HCT116 (cell line): ENCODE measurements around the gene FOXB1. TPM values are rescaled to one million over a fixed set of nuclear protein-coding genes. Genes with fewer than 3 reads are reported as not detected.

Experiments
- ATAC-seq: fragments of 200-7000 bp; cut with Tn5 transposase; 2 replicates; pipeline ENCODE4 v1.9.1; 2020; ENCODE audit warnings: mild to moderate bottlenecking, moderate library complexity
- BruUV-seq: library from RNA; stranded (reverse); fragments of 400-500 nt; replicated peaks from 2 replicates; lab custom pipeline; 2021; lab: Mats Ljungman, UMichigan
- CTCF ChIA-PET: fragments of 300-600 bp; sonication (Branson Sonifier 250); formaldehyde crosslinking; loops from one replicate; lab custom pipeline; 2021; ENCODE audit warnings: antibody characterized with exemption; lab: Charles Lee
- POLR2A ChIA-PET: fragments of 300-600, 350-600 bp; sonication (Branson Sonifier 250); formaldehyde crosslinking; loops from one replicate; lab custom pipeline; 2021; ENCODE audit warnings: antibody characterized with exemption; lab: Charles Lee
- RAD21 ChIA-PET, 2 experiments: fragments of 300-600 bp; sonication (Branson Sonifier 250); formaldehyde crosslinking; loops; one replicate each; lab custom pipeline; 2023; ENCODE audit warnings: low total read pairs in 2 of 2; ENCODE audit not compliant: uncharacterized antibody in 2 of 2, unreplicated experiment in 2 of 2, low non-redundant PET in 1 of 2; lab: Charles Lee
- DNase-seq: peaks from one replicate; pipeline ENCODE4 v3.0.0-alpha.2; 2010; ENCODE audit warnings: low read depth, low spot score
- H2AFZ ChIP-seq: fragments of 200-600 bp; shearing (Covaris generic), sonication (generic); 2 replicates; pipeline ENCODE4 v1.6.1; 2017; ENCODE audit warnings: low read depth, mixed run types, mixed read lengths, antibody characterized with exemption, low read length; ENCODE audit not compliant: poor library complexity, severe bottlenecking
- H3K27ac ChIP-seq: 2 replicates; pipeline ENCODE4 v1.5.1; 2012; ENCODE audit warnings: low read depth, low read length
- H3K27me3 ChIP-seq: fragments of 200-600 bp; sonication (generic); 2 replicates; pipeline ENCODE4 v1.6.1; 2016; ENCODE audit warnings: mixed run types, low read length, mixed read lengths; ENCODE audit not compliant: insufficient read depth
- H3K36me3 ChIP-seq, 2 experiments: fragments of 200-500 bp in 1 of 2; fragments of 200-600 bp in 1 of 2; sonication (Bioruptor generic) in 1 of 2; sonication (generic) in 1 of 2; 2 replicates each; pipeline versions ENCODE4 v1.5.1 to v1.6.1; 2014 to 2016; ENCODE audit warnings: low read length in 2 of 2, inconsistent platforms in 1 of 2, mixed read lengths in 1 of 2, mixed run types in 1 of 2; ENCODE audit not compliant: insufficient read depth in 2 of 2, control insufficient read depth in 1 of 2
- H3K4me1 ChIP-seq, 2 experiments: fragments of 200-600 bp in 1 of 2; sonication (generic) in 1 of 2; 2 replicates each; pipeline versions ENCODE4 v1.5.1 to v1.6.1; 2012 to 2017; ENCODE audit warnings: low read length in 2 of 2, inconsistent platforms in 1 of 2, mild to moderate bottlenecking in 1 of 2, mixed read lengths in 1 of 2, mixed run types in 1 of 2, moderate library complexity in 1 of 2; ENCODE audit not compliant: insufficient read depth in 2 of 2, control insufficient read depth in 1 of 2
- H3K4me2 ChIP-seq: fragments of 200-600 bp; sonication (generic); 2 replicates; pipeline ENCODE4 v1.6.1; 2017; ENCODE audit warnings: mixed run types, low read length, mixed read lengths
- H3K4me3 ChIP-seq, 2 experiments: fragments of 200-600 bp in 1 of 2; sonication (generic) in 1 of 2; replicated peaks in 1 of 2; 2 replicates each; pipeline ENCODE4 v1.5.1; 2011 to 2016; ENCODE audit warnings: low read length in 2 of 2, control low read depth in 1 of 2, low read depth in 1 of 2, mild to moderate bottlenecking in 1 of 2, mixed read lengths in 1 of 2, mixed run types in 1 of 2
- H3K79me2 ChIP-seq: fragments of 200-600 bp; sonication (generic); 2 replicates; pipeline ENCODE4 v1.6.1; 2017; ENCODE audit warnings: mild to moderate bottlenecking, mixed run types, low read length, moderate library complexity, mixed read lengths; ENCODE audit not compliant: insufficient read depth
- H3K9ac ChIP-seq: fragments of 200-600 bp; sonication (generic); 2 replicates; pipeline ENCODE4 v1.6.1; 2016; ENCODE audit warnings: low read length, mixed read lengths
- H3K9me2 ChIP-seq: fragments of 200-600 bp; sonication (generic), shearing (Covaris generic); 2 replicates; pipeline ENCODE4 v1.6.1; 2017; ENCODE audit warnings: mixed run types, mild to moderate bottlenecking, moderate library complexity; ENCODE audit not compliant: insufficient read depth
- H3K9me3 ChIP-seq, 2 experiments: fragments of 200-500 bp in 1 of 2; fragments of 200-600 bp in 1 of 2; sonication (Bioruptor generic) in 1 of 2; sonication (generic) in 1 of 2; 2 replicates each; pipeline ENCODE4 v1.6.1; 2014 to 2017; ENCODE audit warnings: low read length in 2 of 2, mixed read lengths in 2 of 2, inconsistent platforms in 1 of 2, low read depth in 1 of 2, mild to moderate bottlenecking in 1 of 2, mixed run types in 1 of 2, moderate library complexity in 1 of 2; ENCODE audit not compliant: control insufficient read depth in 1 of 2, insufficient read depth in 1 of 2
- H4K20me1 ChIP-seq: fragments of 200-600 bp; sonication (generic), shearing (Covaris generic); 2 replicates; pipeline ENCODE4 v1.6.1; 2017; ENCODE audit warnings: mixed run types, mild to moderate bottlenecking, moderate library complexity; ENCODE audit not compliant: insufficient read depth
- EZH2 ChIP-seq: fragments of 200-600 bp; sonication (generic); IDR thresholded peaks from 2 replicates; pipeline ENCODE4 v1.6.1; 2017; ENCODE audit warnings: antibody characterized with exemption, mixed run types
- EZH2phosphoT487 ChIP-seq: fragments of 200-600 bp; IDR thresholded peaks from 2 replicates; pipeline ENCODE4 v1.6.1; 2018; ENCODE audit warnings: antibody characterized with exemption, borderline replicate concordance
- FOSL1 ChIP-seq: IDR thresholded peaks from 2 replicates; pipeline ENCODE4 v1.6.1; 2012; ENCODE audit warnings: low read depth
- JUND ChIP-seq: IDR thresholded peaks from 2 replicates; pipeline ENCODE4 v1.6.1; 2012
- POLR2AphosphoS5 ChIP-seq: IDR thresholded peaks from 2 replicates; pipeline ENCODE4 v1.6.1; 2011; ENCODE audit warnings: mild to moderate bottlenecking, low read depth, low read length, moderate library complexity
- RAD21 ChIP-seq: IDR thresholded peaks from 2 replicates; pipeline ENCODE4 v1.6.1; 2012; ENCODE audit warnings: low read depth, mild to moderate bottlenecking
- SIN3A ChIP-seq: IDR thresholded peaks from 2 replicates; pipeline ENCODE4 v1.6.1; 2012; ENCODE audit warnings: low read depth
- SP1 ChIP-seq: IDR thresholded peaks from 2 replicates; pipeline ENCODE4 v1.6.1; 2012; ENCODE audit warnings: low read depth
- SRF ChIP-seq: IDR thresholded peaks from 2 replicates; pipeline ENCODE4 v1.6.1; 2012; ENCODE audit warnings: low read depth
- TCF7L2 ChIP-seq: IDR thresholded peaks from 2 replicates; pipeline ENCODE4 v1.7.0; 2011; ENCODE audit warnings: borderline replicate concordance, inconsistent platforms; ENCODE audit not compliant: insufficient read depth, insufficient read length; ENCODE audit errors: extremely low read depth
- ZNF274 ChIP-seq: fragments of 200-500 bp; sonication (Bioruptor generic); IDR thresholded peaks from 2 replicates; pipeline ENCODE4 v1.6.1; 2014; ENCODE audit warnings: mild to moderate bottlenecking, low read depth, low read length, inconsistent platforms
- intact Hi-C: fragments of 100-400 bp; cut with micrococcal nuclease; formaldehyde crosslinking; loops from 2 replicates; pipeline ENCODE4 v1.10.0; 2022
- total RNA-seq: library from RNA; stranded (reverse); gene quantifications from one replicate; pipeline ENCODE4 v1.2.1, GENCODE V29; 2021; ENCODE audit not compliant: unreplicated experiment
- TF ChIP-seq, protein P1 (sequence below): IDR thresholded peaks from 2 replicates; pipeline ENCODE4 v1.6.1; 2012
- TF ChIP-seq, protein P2 (sequence below): IDR thresholded peaks from 2 replicates; pipeline ENCODE4 v1.6.1; 2012
- TF ChIP-seq, protein P3 (sequence below): IDR thresholded peaks from 2 replicates; pipeline ENCODE4 v1.6.1; 2011; ENCODE audit warnings: mild to moderate bottlenecking, low read length, moderate library complexity; ENCODE audit not compliant: insufficient replicate concordance; ENCODE audit errors: extremely low read depth
- TF ChIP-seq, protein P4 (sequence below), 3 experiments: fragments of 200-600 bp in 1 of 3; sonication (generic) in 1 of 3; IDR thresholded peaks in 2 of 3; conservative IDR thresholded peaks in 1 of 3; 2 replicates each; pipeline ENCODE4 v1.5.1; 2012 to 2017; ENCODE audit warnings: low read depth in 2 of 3, low read length in 2 of 3, antibody characterized with exemption in 1 of 3, borderline replicate concordance in 1 of 3, control low read depth in 1 of 3, mild to moderate bottlenecking in 1 of 3, mixed read lengths in 1 of 3, mixed run types in 1 of 3, moderate library complexity in 1 of 3; ENCODE audit not compliant: insufficient read depth in 1 of 3

FOXB1 gene
- total RNA-seq, 1 experiment from 2014 or later = not detected

DNA sequence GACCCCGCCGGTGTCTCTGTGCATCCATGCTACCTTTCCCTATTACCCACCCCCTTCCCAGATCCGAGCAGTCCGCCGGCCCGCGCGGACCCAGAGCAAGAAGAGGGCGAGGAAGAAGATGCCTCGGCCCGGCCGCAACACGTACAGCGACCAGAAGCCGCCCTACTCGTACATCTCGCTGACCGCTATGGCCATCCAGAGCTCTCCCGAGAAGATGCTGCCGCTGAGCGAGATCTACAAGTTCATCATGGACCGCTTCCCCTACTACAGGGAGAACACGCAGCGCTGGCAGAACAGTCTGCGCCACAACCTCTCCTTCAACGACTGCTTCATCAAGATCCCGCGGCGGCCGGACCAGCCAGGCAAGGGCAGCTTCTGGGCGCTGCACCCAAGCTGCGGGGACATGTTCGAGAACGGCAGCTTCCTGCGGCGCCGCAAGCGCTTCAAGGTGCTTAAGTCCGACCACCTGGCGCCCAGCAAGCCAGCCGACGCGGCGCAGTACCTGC, 788 bp downstream of the FOXB1 start:
- H4K20me1 ChIP-seq = no peaks in the 10 kb centered on the region
- H3K27me3 ChIP-seq = peaks cover 50% of the 10 kb centered on the region
- H3K9me3 ChIP-seq = no peaks in the 10 kb centered on the region
- no peak overlapping the region for H3K4me2 ChIP-seq
- POLR2A ChIA-PET = no interaction called here
- no peak for ATAC-seq
- H3K9me2 ChIP-seq = no peaks in the 10 kb centered on the region
- no peaks in the 10 kb centered on the region for H3K36me3 ChIP-seq
- H2AFZ ChIP-seq = no peak overlapping the region
- no TSS peak for BruUV-seq
- DNase-seq = no peak
- intact Hi-C loops = no loop called here
- H3K9ac ChIP-seq = no peak overlapping the region
- TF ChIP-seq, protein P1, sequence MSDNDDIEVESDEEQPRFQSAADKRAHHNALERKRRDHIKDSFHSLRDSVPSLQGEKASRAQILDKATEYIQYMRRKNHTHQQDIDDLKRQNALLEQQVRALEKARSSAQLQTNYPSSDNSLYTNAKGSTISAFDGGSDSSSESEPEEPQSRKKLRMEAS = no peak
- TF ChIP-seq TCF7L2 (no peak), SIN3A (no peak), EZH2 (no peak), ZNF274 (no peak), POLR2AphosphoS5 (no peak), EZH2phosphoT487 (no peak), FOSL1 (no peak), SRF (no peak), SP1 (no peak), RAD21 (no peak), JUND (no peak)
- TF ChIP-seq, protein P2, sequence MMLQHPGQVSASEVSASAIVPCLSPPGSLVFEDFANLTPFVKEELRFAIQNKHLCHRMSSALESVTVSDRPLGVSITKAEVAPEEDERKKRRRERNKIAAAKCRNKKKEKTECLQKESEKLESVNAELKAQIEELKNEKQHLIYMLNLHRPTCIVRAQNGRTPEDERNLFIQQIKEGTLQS = no peak
- TF ChIP-seq, protein P3, sequence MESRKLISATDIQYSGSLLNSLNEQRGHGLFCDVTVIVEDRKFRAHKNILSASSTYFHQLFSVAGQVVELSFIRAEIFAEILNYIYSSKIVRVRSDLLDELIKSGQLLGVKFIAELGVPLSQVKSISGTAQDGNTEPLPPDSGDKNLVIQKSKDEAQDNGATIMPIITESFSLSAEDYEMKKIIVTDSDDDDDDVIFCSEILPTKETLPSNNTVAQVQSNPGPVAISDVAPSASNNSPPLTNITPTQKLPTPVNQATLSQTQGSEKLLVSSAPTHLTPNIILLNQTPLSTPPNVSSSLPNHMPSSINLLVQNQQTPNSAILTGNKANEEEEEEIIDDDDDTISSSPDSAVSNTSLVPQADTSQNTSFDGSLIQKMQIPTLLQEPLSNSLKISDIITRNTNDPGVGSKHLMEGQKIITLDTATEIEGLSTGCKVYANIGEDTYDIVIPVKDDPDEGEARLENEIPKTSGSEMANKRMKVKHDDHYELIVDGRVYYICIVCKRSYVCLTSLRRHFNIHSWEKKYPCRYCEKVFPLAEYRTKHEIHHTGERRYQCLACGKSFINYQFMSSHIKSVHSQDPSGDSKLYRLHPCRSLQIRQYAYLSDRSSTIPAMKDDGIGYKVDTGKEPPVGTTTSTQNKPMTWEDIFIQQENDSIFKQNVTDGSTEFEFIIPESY = no peak
- TF ChIP-seq, protein P4, sequence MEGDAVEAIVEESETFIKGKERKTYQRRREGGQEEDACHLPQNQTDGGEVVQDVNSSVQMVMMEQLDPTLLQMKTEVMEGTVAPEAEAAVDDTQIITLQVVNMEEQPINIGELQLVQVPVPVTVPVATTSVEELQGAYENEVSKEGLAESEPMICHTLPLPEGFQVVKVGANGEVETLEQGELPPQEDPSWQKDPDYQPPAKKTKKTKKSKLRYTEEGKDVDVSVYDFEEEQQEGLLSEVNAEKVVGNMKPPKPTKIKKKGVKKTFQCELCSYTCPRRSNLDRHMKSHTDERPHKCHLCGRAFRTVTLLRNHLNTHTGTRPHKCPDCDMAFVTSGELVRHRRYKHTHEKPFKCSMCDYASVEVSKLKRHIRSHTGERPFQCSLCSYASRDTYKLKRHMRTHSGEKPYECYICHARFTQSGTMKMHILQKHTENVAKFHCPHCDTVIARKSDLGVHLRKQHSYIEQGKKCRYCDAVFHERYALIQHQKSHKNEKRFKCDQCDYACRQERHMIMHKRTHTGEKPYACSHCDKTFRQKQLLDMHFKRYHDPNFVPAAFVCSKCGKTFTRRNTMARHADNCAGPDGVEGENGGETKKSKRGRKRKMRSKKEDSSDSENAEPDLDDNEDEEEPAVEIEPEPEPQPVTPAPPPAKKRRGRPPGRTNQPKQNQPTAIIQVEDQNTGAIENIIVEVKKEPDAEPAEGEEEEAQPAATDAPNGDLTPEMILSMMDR (IDR thresholded peaks at IDR 0.05 in 2 of 3, conservative IDR thresholded peaks at IDR 0.05 in 1 of 3; ENCODE audit: borderline replicate concordance in 1 of 3, insufficient read depth in 1 of 3, low read depth in 2 of 3, low read length in 2 of 3) = no peak
- TF ChIP-seq, all 23 proteins: peak for 0
- H3K4me1 ChIP-seq = no peaks in the 10 kb centered on the region
- ChIA-PET RAD21 (no interaction called here), CTCF (interaction anchor here (1.4 kb wide), 1 partner anchor 11 kb away, joined by 3 read pairs; no protein-coding TSS in a partner anchor)
- no peaks in the 10 kb centered on the region for H3K79me2 ChIP-seq
- no peak overlapping the region for H3K4me3 ChIP-seq
- H3K27ac ChIP-seq = no peak overlapping the region
